OCI-LY7 (cell line): Measurements from ENCODE around the gene NTRK1.

Experiments used
- CTCF ChIP-seq: fragments of 200-600 bp; sonication (generic); conservative IDR thresholded peaks from 2 replicates; pipeline ENCODE4 v1.5.1; 2014; ENCODE audit warnings: mild to moderate bottlenecking, antibody characterized with exemption, low read length, moderate library complexity, mixed read lengths
- EZH2phosphoT487 ChIP-seq: fragments of 200-600 bp; sonication (generic); IDR thresholded peaks from 2 replicates; pipeline ENCODE4 v1.6.1; 2018; ENCODE audit warnings: low read depth, borderline replicate concordance, mild to moderate bottlenecking, mixed run types, antibody characterized with exemption, low read length, moderate library complexity, mixed read lengths

DNA sequence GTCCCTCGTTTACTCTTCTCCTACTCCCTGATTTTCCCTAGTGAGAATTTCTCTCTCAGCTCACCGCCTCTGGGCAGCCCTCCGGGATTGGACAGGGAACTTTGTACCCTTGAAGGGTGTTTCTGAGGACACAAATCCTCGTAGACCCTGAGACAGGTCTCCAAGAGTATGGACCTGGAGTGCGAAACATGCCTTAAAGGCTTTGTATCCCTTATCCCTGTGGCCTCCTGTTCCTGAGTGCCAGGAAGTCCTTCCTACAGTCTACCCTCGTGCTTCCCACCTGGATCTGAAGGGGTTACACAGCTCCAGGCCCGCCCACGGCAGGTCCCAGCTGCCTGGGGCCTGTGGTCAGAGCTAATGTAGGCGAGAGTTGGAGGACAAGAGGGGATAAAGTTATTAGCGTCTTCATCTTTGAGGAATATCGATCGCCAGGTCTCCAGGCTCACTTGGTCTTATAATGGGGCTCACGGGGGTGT is 25.3 kb downstream of the NTRK1 start:
- TF ChIP-seq CTCF (no peak), EZH2phosphoT487 (no peak)
